HepG2 (cell line): ENCODE measurements around the gene MED15. TPM values are rescaled to one million over a fixed set of nuclear protein-coding genes. Genes with fewer than 3 reads are reported as not detected.

Source experiments
- ATAC-seq: fragments of 200-7000 bp; cut with Tn5 transposase; 3 replicates; pipeline ENCODE4 v1.9.1; 2020; ENCODE audit warnings: mild to moderate bottlenecking, moderate library complexity
- BruUV-seq: library from RNA; stranded (reverse); fragments of 400-500 nt; replicated peaks from 2 replicates; lab custom pipeline; 2021; lab: Mats Ljungman, UMichigan
- CTCF ChIA-PET: fragments of 300-600 bp; formaldehyde crosslinking; extraction: SDS; loops from one replicate; lab custom pipeline; 2021; ENCODE audit warnings: low total read pairs, inconsistent platforms, low intra/inter-chr PET ratio; lab: Yijun Ruan, JAX
- POLR2A ChIA-PET: fragments of 350-600 bp; sonication (Branson Sonifier 250); formaldehyde crosslinking; loops from one replicate; lab custom pipeline; 2020; ENCODE audit warnings: antibody characterized with exemption, inconsistent platforms; lab: Yijun Ruan, JAX
- DNase-seq: peaks from one replicate; pipeline ENCODE4 v3.0.0-alpha.2; 2015; ENCODE audit warnings: low spot score
- FAIRE-seq: peaks from 3 replicates; lab custom pipeline; 2011; peaks lifted over from hg19 to GRCh38; lab: Jason Lieb, UNC
- H2AFZ ChIP-seq: one replicate; pipeline ENCODE4 v1.6.1; 2011; ENCODE audit warnings: low read length, inconsistent platforms
- H3K27ac ChIP-seq: fragments of 300-600 bp; 3 replicates; pipeline ENCODE4 v1.8.0; 2011; ENCODE audit warnings: mixed run types, mild to moderate bottlenecking, mixed read lengths, low read length, inconsistent platforms; ENCODE audit not compliant: insufficient read depth; ENCODE audit errors: extremely low read length
- H3K27me3 ChIP-seq, 2 experiments: fragments of 200-600 bp in 1 of 2; 2 replicates in 1 of 2; 3 replicates in 1 of 2; pipeline versions ENCODE4 v1.6.0 to v1.8.0; 2011; ENCODE audit warnings: low read length in 2 of 2, mild to moderate bottlenecking in 2 of 2, moderate library complexity in 2 of 2, inconsistent platforms in 1 of 2; ENCODE audit not compliant: insufficient read depth in 2 of 2, control insufficient read depth in 1 of 2
- H3K36me3 ChIP-seq, 2 experiments: fragments of 200-600 bp in 1 of 2; replicated peaks in 1 of 2; 2 replicates in 1 of 2; 3 replicates in 1 of 2; pipeline versions ENCODE4 v1.5.1 to v1.8.0; 2011; ENCODE audit warnings: low read length in 2 of 2, inconsistent platforms in 1 of 2; ENCODE audit not compliant: insufficient read depth in 2 of 2, control insufficient read depth in 1 of 2
- H3K4me1 ChIP-seq: 2 replicates; pipeline ENCODE4 v1.5.1; 2012; ENCODE audit warnings: low read length, inconsistent platforms; ENCODE audit not compliant: insufficient read depth
- H3K4me2 ChIP-seq: 2 replicates; pipeline ENCODE4 v1.6.0; 2011; ENCODE audit warnings: low read depth, low read length, inconsistent platforms
- H3K4me3 ChIP-seq, 3 experiments: fragments of 200-600 bp in 1 of 3; sonication (generic), shearing (Covaris generic) in 1 of 3; replicated peaks in 1 of 3; 2 replicates each; pipeline ENCODE4 v1.5.1; 2011 to 2016; ENCODE audit warnings: low read length in 3 of 3, inconsistent platforms in 2 of 3, low read depth in 2 of 3, mild to moderate bottlenecking in 2 of 3, control low read depth in 1 of 3, mixed read lengths in 1 of 3; ENCODE audit not compliant: insufficient read depth in 1 of 3
- H3K79me2 ChIP-seq: one replicate; pipeline ENCODE4 v1.6.1; 2011; ENCODE audit warnings: low read length, inconsistent platforms; ENCODE audit not compliant: insufficient read depth
- H3K9ac ChIP-seq: 2 replicates; pipeline ENCODE4 v1.6.0; 2011; ENCODE audit warnings: mild to moderate bottlenecking, low read depth, low read length, inconsistent platforms; ENCODE audit not compliant: insufficient read depth
- H3K9me3 ChIP-seq: 2 replicates; pipeline ENCODE4 v1.5.1; 2012; ENCODE audit warnings: mild to moderate bottlenecking, low read length
- H4K20me1 ChIP-seq: 2 replicates; pipeline ENCODE4 v1.6.0; 2011; ENCODE audit warnings: inconsistent platforms, mild to moderate bottlenecking, low read length, moderate library complexity; ENCODE audit not compliant: insufficient read depth
- DDIT3 ChIP-seq: sonication (generic); formaldehyde crosslinking; IDR thresholded peaks from 2 replicates; pipeline ENCODE4 v1.4.0; 2020; ENCODE audit warnings: mild to moderate bottlenecking, missing genetic modification reagents
- GTF3A ChIP-seq: sonication (generic); formaldehyde crosslinking; conservative IDR thresholded peaks from 2 replicates; pipeline ENCODE4 v1.4.0; 2020; ENCODE audit warnings: mild to moderate bottlenecking, missing genetic modification reagents
- HDAC6 ChIP-seq: fragments of 200-600 bp; sonication (generic); IDR thresholded peaks from 2 replicates; pipeline ENCODE4 v1.7.0; 2017; ENCODE audit warnings: mild to moderate bottlenecking, antibody characterized with exemption, low read length, low read depth
- HOXA3 ChIP-seq: sonication (generic); formaldehyde crosslinking; IDR thresholded peaks from 2 replicates; pipeline ENCODE4 v1.5.0; 2020; ENCODE audit warnings: missing genetic modification reagents
- MAFG ChIP-seq: sonication (generic); formaldehyde crosslinking; IDR thresholded peaks from 2 replicates; pipeline ENCODE4 v1.5.1; 2020; ENCODE audit warnings: mild to moderate bottlenecking, missing genetic modification reagents
- MXI1 ChIP-seq: IDR thresholded peaks from 3 replicates; pipeline ENCODE4 v1.6.1; 2012; ENCODE audit warnings: low read depth, low read length, inconsistent platforms, borderline replicate concordance
- NFE2 ChIP-seq: sonication (generic); formaldehyde crosslinking; IDR thresholded peaks from 2 replicates; pipeline ENCODE4 v1.4.0; 2020; ENCODE audit warnings: missing genetic modification reagents
- PAF1 ChIP-seq: IDR thresholded peaks from 2 replicates; pipeline ENCODE4 v1.6.1; 2016; ENCODE audit warnings: missing genetic modification reagents, missing compliant biosample characterization
- ZNF10 ChIP-seq: sonication (generic); formaldehyde crosslinking; IDR thresholded peaks from 2 replicates; pipeline ENCODE4 v1.4.0; 2020; ENCODE audit warnings: mild to moderate bottlenecking, low read depth, missing genetic modification reagents, borderline replicate concordance
- ZNF589 ChIP-seq: sonication (generic); formaldehyde crosslinking; conservative IDR thresholded peaks from 2 replicates; pipeline ENCODE4 v1.8.0; 2022; ENCODE audit warnings: mild to moderate bottlenecking, moderate library complexity, missing genetic modification reagents
- ZNF646 ChIP-seq: sonication (generic); formaldehyde crosslinking; IDR thresholded peaks from 2 replicates; pipeline ENCODE4 v1.9.0; 2021; ENCODE audit warnings: mild to moderate bottlenecking, missing genetic modification reagents
- ZNF816 ChIP-seq: sonication (generic); formaldehyde crosslinking; IDR thresholded peaks from 2 replicates; pipeline ENCODE4 v1.8.0; 2022; ENCODE audit warnings: missing genetic modification reagents, mild to moderate bottlenecking, borderline replicate concordance
- ZSCAN5A ChIP-seq: sonication (generic); formaldehyde crosslinking; IDR thresholded peaks from 2 replicates; pipeline ENCODE4 v1.8.0; 2022; ENCODE audit warnings: mild to moderate bottlenecking, missing genetic modification reagents, borderline replicate concordance
- WGBS: methylation state at CpG from one replicate; pipeline ENCODE4 v1.1.6; 2017; ENCODE audit warnings: low lambda C conversion rate; 5-methylcytosine and 5-hydroxymethylcytosine counted together
- in situ Hi-C: cut with HindIII; loops from 2 replicates; pipeline ENCODE4 v1.10.0; 2017; ENCODE audit warnings: low pct_unique_long_range_greater_than_20kb; ENCODE audit not compliant: extremely low pct_ligation_motif_present
- intact Hi-C: fragments of 100-400 bp; cut with micrococcal nuclease; formaldehyde crosslinking; loops from one replicate; pipeline ENCODE4 v1.10.0; 2022; ENCODE audit not compliant: unreplicated experiment
- polyA plus RNA-seq, 8 experiments: library from polyadenylated mRNA; depleted of rRNA in 3 of 8; stranded (reverse) in 7 of 8; unstranded in 1 of 8; fragments of >200 nt; fragmentation: Illumina TruSeq in 4 of 8; extraction: Trizol in 4 of 8; gene quantifications; 2 replicates each; pipeline versions ENCODE4 v1.2.1 to v1.2.3, GENCODE V29; 2011 to 2016; ENCODE audit warnings: low read depth in 4 of 8, missing spikeins in 1 of 8, mixed read lengths in 1 of 8; ENCODE audit not compliant: insufficient read depth in 1 of 8
- total RNA-seq, 5 experiments: library from RNA; depleted of rRNA; stranded (reverse); fragments of >200 nt; fragmentation: Illumina TruSeq; extraction: Trizol; gene quantifications; 2 replicates each; pipeline ENCODE4 v1.2.3, GENCODE V29; 2016; ENCODE audit warnings: low read depth in 1 of 5

The MED15 gene
- total and polyA plus RNA-seq, 2 of the 13 experiments (the other 11 are each of a cell fraction or from before 2014, with no cell fraction given), result 14.3 to 27.0 TPM

- CTCF ChIA-PET, result no interaction called here
- Histone ChIP-seq H3K9me3 (no peaks in the 10 kb centered on the region), H3K4me3 (no peak overlapping the region), H3K27ac (no peak overlapping the region), H3K79me2 (no peaks in the 10 kb centered on the region), H3K4me1 (peaks cover 31% of the 10 kb centered on the region), H2AFZ (no peak overlapping the region), H3K36me3 (no peaks in the 10 kb centered on the region), H4K20me1 (no peaks in the 10 kb centered on the region), H3K9ac (no peak overlapping the region), H3K4me2 (no peak overlapping the region), H3K27me3 (no peaks in the 10 kb centered on the region; a peak in 1 of 5 replicates)
- 61% methylated on average over 9 of the region's 9 CpGs for WGBS
- in situ Hi-C loops (no loop called here), intact Hi-C loops (no loop called here)
- DNase-seq (no peak), FAIRE-seq (no peak), ATAC-seq (no peak)
- BruUV-seq, result no TSS peak
- POLR2A ChIA-PET, result no interaction called here
- TF ChIP-seq HDAC6 (no peak), MXI1 (no peak), NFE2 (CRISPR knock-in tag) (no peak), ZSCAN5A (CRISPR knock-in tag) (no peak), ZNF646 (CRISPR knock-in tag) (no peak), GTF3A (no peak), HOXA3 (no peak), ZNF10 (CRISPR knock-in tag) (no peak), DDIT3 (CRISPR knock-in tag) (no peak), ZNF589 (no peak), PAF1 (no peak), MAFG (CRISPR knock-in tag) (no peak), ZNF816 (no peak)
Measured at GRCh38 chr22:20628081-20628939, 120.9 kb downstream of the MED15 start.
